Astrocyte (in vitro differentiated cells and primary cell): Measurements from ENCODE around the gene CHD8. TPM values are rescaled to one million over a fixed set of nuclear protein-coding genes. Genes with fewer than 3 reads are reported as not detected.

Experiments
- DNase-seq: peaks from one replicate; pipeline ENCODE4 v3.0.0-alpha.2; 2010; ENCODE audit warnings: low read depth
- FAIRE-seq: peaks from 2 replicates; lab custom pipeline; 2011; peaks lifted over from hg19 to GRCh38; lab: Jason Lieb, UNC
- H2AFZ ChIP-seq: 2 replicates; pipeline ENCODE4 v1.6.0; 2012; ENCODE audit warnings: low read depth, low read length, inconsistent platforms
- H3K27ac ChIP-seq: 2 replicates; pipeline ENCODE4 v1.5.1; 2011; ENCODE audit warnings: low read depth, low read length, inconsistent platforms
- H3K27me3 ChIP-seq: 2 replicates; pipeline ENCODE4 v1.6.0; 2011; ENCODE audit warnings: low read length, inconsistent platforms; ENCODE audit not compliant: insufficient read depth
- H3K36me3 ChIP-seq: 2 replicates; pipeline ENCODE4 v1.5.1; 2011; ENCODE audit warnings: low read length, inconsistent platforms; ENCODE audit not compliant: insufficient read depth
- H3K4me1 ChIP-seq: 2 replicates; pipeline ENCODE4 v1.5.1; 2011; ENCODE audit warnings: low read length, inconsistent platforms; ENCODE audit not compliant: insufficient read depth
- H3K4me2 ChIP-seq: 2 replicates; pipeline ENCODE4 v1.6.0; 2012; ENCODE audit warnings: low read length, inconsistent platforms
- H3K4me3 ChIP-seq: 2 replicates; pipeline ENCODE4 v1.5.1; 2011; ENCODE audit warnings: low read depth, mild to moderate bottlenecking, low read length, inconsistent platforms; ENCODE audit not compliant: insufficient read depth
- H3K79me2 ChIP-seq: 2 replicates; pipeline ENCODE4 v1.6.0; 2012; ENCODE audit warnings: mild to moderate bottlenecking, low read length, inconsistent platforms; ENCODE audit not compliant: insufficient read depth
- H3K9ac ChIP-seq: 2 replicates; pipeline ENCODE4 v1.6.0; 2012; ENCODE audit warnings: mild to moderate bottlenecking, low read length, inconsistent platforms
- H3K9me3 ChIP-seq: 2 replicates; pipeline ENCODE4 v1.5.1; 2012; ENCODE audit warnings: low read depth, mild to moderate bottlenecking, low read length, inconsistent platforms; ENCODE audit not compliant: insufficient read depth
- H4K20me1 ChIP-seq: 2 replicates; pipeline ENCODE4 v1.6.0; 2012; ENCODE audit warnings: low read length, inconsistent platforms; ENCODE audit not compliant: insufficient read depth
- H3K27ac Mint-ChIP-seq: one replicate; pipeline ENCODE4 v1.8.0; 2021; ENCODE audit warnings: mild to moderate bottlenecking, mixed read lengths; ENCODE audit not compliant: unreplicated experiment
- H3K27me3 Mint-ChIP-seq: one replicate; pipeline ENCODE4 v1.8.0; 2021; ENCODE audit warnings: low read depth, mixed read lengths; ENCODE audit not compliant: unreplicated experiment
- H3K36me3 Mint-ChIP-seq: one replicate; pipeline ENCODE4 v1.8.0; 2021; ENCODE audit warnings: low read depth, mixed read lengths; ENCODE audit not compliant: unreplicated experiment
- H3K4me1 Mint-ChIP-seq: one replicate; pipeline ENCODE4 v1.8.0; 2021; ENCODE audit warnings: low read depth, mixed read lengths; ENCODE audit not compliant: unreplicated experiment
- H3K4me3 Mint-ChIP-seq: one replicate; pipeline ENCODE4 v1.8.0; 2021; ENCODE audit warnings: mild to moderate bottlenecking, moderate library complexity, mixed read lengths; ENCODE audit not compliant: unreplicated experiment
- H3K9me3 Mint-ChIP-seq: one replicate; pipeline ENCODE4 v1.8.0; 2021; ENCODE audit warnings: mild to moderate bottlenecking, mixed read lengths; ENCODE audit not compliant: unreplicated experiment
- EZH2 ChIP-seq: IDR thresholded peaks from 2 replicates; pipeline ENCODE4 v1.6.1; 2012; ENCODE audit warnings: mild to moderate bottlenecking, low read length, inconsistent platforms; ENCODE audit not compliant: insufficient read depth
- total RNA-seq: library from RNA; stranded (reverse); gene quantifications from 2 replicates; pipeline ENCODE4 v1.2.1, GENCODE V29; 2021
- TF ChIP-seq, protein P1 (sequence below): IDR thresholded peaks from 2 replicates; pipeline ENCODE4 v1.5.1; 2011; ENCODE audit warnings: low read depth, mild to moderate bottlenecking, inconsistent platforms, low read length, moderate library complexity; ENCODE audit not compliant: insufficient read depth

The CHD8 gene
- total RNA-seq, 1 donor from 2014 or later, result 111 TPM

DNA sequence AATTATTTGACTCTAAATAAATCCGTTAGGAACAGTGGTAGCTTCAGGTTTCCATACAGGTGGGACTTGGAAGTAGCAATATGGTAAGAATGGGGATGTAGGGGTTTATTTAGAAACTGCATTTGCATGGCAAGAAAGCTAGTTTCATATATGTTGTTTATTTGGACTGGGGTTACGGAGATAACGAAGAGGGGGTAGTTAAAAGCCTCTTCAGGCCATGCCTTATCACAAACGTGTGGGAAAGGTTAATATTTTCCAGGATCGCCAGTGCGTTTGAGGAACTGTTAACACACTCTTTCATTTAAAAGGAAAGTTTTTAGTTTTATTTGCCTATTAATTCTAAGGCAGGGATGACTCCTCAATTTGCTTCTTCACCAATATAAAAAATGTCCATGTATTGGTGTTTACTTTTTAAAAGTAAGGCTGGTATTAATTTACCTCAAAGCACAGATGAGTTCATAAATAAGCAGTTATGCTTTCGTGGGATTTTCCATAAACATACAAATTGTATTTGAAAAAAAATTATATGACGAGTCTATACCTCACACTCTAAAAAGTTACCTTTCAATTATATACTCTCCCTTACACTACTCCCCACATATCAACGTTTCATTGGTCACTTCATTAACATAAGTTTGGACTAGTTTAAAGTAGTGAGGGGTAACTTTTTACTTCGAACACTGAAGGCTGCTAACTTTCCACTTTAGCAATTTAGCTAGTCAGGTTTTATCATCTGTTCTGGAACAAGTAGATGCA lies 20.0 kb upstream of the CHD8 start:
- Histone ChIP-seq H3K9ac (peak overlapping the region; percentile 99), H2AFZ (peak overlapping the region; percentile 77), H3K27ac (peak overlapping the region; percentile 75), H3K4me2 (peak overlapping the region; percentile 94), H3K36me3 (peaks cover 4% of the 10 kb centered on the region), H3K4me1 (peaks cover 11% of the 10 kb centered on the region), H3K79me2 (peaks cover 52% of the 10 kb centered on the region), H3K4me3 (peak overlapping the region; percentile 88), H3K27me3 (no peaks in the 10 kb centered on the region), H3K9me3 (no peaks in the 10 kb centered on the region), H4K20me1 (peaks cover 6% of the 10 kb centered on the region)
- no peaks in the 10 kb centered on the region for H3K9me3 Mint-ChIP-seq
- no peak for TF ChIP-seq EZH2
- TF ChIP-seq, protein P1, sequence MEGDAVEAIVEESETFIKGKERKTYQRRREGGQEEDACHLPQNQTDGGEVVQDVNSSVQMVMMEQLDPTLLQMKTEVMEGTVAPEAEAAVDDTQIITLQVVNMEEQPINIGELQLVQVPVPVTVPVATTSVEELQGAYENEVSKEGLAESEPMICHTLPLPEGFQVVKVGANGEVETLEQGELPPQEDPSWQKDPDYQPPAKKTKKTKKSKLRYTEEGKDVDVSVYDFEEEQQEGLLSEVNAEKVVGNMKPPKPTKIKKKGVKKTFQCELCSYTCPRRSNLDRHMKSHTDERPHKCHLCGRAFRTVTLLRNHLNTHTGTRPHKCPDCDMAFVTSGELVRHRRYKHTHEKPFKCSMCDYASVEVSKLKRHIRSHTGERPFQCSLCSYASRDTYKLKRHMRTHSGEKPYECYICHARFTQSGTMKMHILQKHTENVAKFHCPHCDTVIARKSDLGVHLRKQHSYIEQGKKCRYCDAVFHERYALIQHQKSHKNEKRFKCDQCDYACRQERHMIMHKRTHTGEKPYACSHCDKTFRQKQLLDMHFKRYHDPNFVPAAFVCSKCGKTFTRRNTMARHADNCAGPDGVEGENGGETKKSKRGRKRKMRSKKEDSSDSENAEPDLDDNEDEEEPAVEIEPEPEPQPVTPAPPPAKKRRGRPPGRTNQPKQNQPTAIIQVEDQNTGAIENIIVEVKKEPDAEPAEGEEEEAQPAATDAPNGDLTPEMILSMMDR, result no peak
- peaks cover 5% of the 10 kb centered on the region for H3K36me3 Mint-ChIP-seq
- peaks cover 4% of the 10 kb centered on the region for H3K4me1 Mint-ChIP-seq
- no peaks in the 10 kb centered on the region for H3K27me3 Mint-ChIP-seq
- H3K27ac Mint-ChIP-seq, result peak overlapping the region; percentile 97
- DNase-seq, result no peak
- H3K4me3 Mint-ChIP-seq, result peak overlapping the region; percentile 100
- no peak for FAIRE-seq

DNA sequence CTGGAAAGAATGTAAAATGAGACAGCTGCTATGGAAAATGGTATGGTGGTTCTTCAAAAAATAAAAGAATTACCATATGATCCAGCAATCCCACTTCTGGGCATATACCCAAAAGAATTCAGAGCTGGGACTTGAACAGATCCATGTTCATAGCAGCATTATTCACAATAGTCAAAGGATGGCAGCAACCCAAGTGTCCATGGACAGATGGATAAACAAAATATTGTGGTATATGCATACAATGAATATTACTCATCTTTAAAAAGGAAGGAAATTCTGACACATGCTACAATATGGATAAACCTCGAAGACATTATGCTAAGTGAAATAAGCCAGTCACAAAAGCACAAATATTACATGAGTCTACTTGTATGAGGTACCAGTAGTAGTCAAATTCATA lies 11.7 kb upstream of the CHD8 start:
- H3K9ac ChIP-seq, result no peak overlapping the region
- H2AFZ ChIP-seq, result no peak overlapping the region
- H4K20me1 ChIP-seq, result no peaks in the 10 kb centered on the region
- DNase-seq, result peak; percentile 77
- H3K27ac ChIP-seq, result peak overlapping the region; percentile 49
- no peak overlapping the region for H3K4me2 ChIP-seq
- no peak for TF ChIP-seq EZH2
- TF ChIP-seq, protein P1, result no peak
- no peaks in the 10 kb centered on the region for H3K79me2 ChIP-seq
- no peak overlapping the region for H3K4me3 ChIP-seq
- FAIRE-seq, result peak; percentile 26
- Mint-ChIP-seq H3K4me1 (no peaks in the 10 kb centered on the region), H3K9me3 (no peaks in the 10 kb centered on the region), H3K27me3 (no peaks in the 10 kb centered on the region), H3K36me3 (peaks cover 7% of the 10 kb centered on the region), H3K27ac (no peak overlapping the region), H3K4me3 (no peak overlapping the region)
- peaks cover 19% of the 10 kb centered on the region for H3K36me3 ChIP-seq
- H3K27me3 ChIP-seq, result no peaks in the 10 kb centered on the region
- H3K4me1 ChIP-seq, result no peaks in the 10 kb centered on the region
- H3K9me3 ChIP-seq, result no peaks in the 10 kb centered on the region

- TF ChIP-seq, protein P1, result no peak
- TF ChIP-seq EZH2, result no peak
- Histone ChIP-seq H4K20me1 (peaks cover 23% of the 10 kb centered on the region), H3K79me2 (peaks cover 52% of the 10 kb centered on the region), H3K4me2 (peak overlapping the region; percentile 95), H3K9ac (peak overlapping the region; percentile 97), H2AFZ (peak overlapping the region; percentile 87), H3K4me3 (peak overlapping the region; percentile 91), H3K36me3 (peaks cover 7% of the 10 kb centered on the region), H3K27ac (peak overlapping the region; percentile 80), H3K27me3 (no peaks in the 10 kb centered on the region), H3K9me3 (no peaks in the 10 kb centered on the region), H3K4me1 (peaks cover 4% of the 10 kb centered on the region)
- no peak for FAIRE-seq
- DNase-seq, result no peak
- peak overlapping the region; percentile 92 for H3K4me3 Mint-ChIP-seq
- peaks cover 8% of the 10 kb centered on the region for H3K36me3 Mint-ChIP-seq
- no peaks in the 10 kb centered on the region for H3K9me3 Mint-ChIP-seq
- peaks cover 7% of the 10 kb centered on the region for H3K4me1 Mint-ChIP-seq
- peak overlapping the region; percentile 100 for H3K27ac Mint-ChIP-seq
- no peaks in the 10 kb centered on the region for H3K27me3 Mint-ChIP-seq
Observed at GRCh38 chr14:21455592-21455911, 371 bp downstream of the CHD8 start.
